ENCODE data around the gene TSKS. TPM values are rescaled to one million over a fixed set of nuclear protein-coding genes. Genes with fewer than 3 reads are reported as not detected.

Gene TSKS
- total and polyA plus RNA-seq, 2 of the 13 experiments (the other 11 are each of a cell fraction or from before 2014, with no cell fraction given): 0.03 TPM; not detected in 1

- BruUV-seq (replicated peaks): no TSS peak
- no peak overlapping the region for H3K4me2 ChIP-seq (ENCODE audit: low read depth, low read length)
- POLR2A ChIA-PET: no interaction called here
- CTCF ChIA-PET (ENCODE audit: low intra/inter-chr PET ratio, low total read pairs): no interaction called here
- DNase-seq (ENCODE audit: low spot score): no peak
- H2AFZ ChIP-seq (ENCODE audit: low read length): no peak overlapping the region
- no peak overlapping the region for H3K27ac ChIP-seq (ENCODE audit: extremely low read length, insufficient read depth, low read length)
- WGBS (ENCODE audit: low lambda C conversion rate): 100% methylated on average over 6 of the region's 6 CpGs
- no peak overlapping the region for H3K9ac ChIP-seq (ENCODE audit: insufficient read depth, low read depth, low read length)
- no peaks in the 10 kb centered on the region for H3K4me1 ChIP-seq (ENCODE audit: insufficient read depth, low read length)
- H4K20me1 ChIP-seq (ENCODE audit: insufficient read depth, low read length): no peaks in the 10 kb centered on the region
- in situ Hi-C loops (cut with HindIII; ENCODE audit: extremely low pct_ligation_motif_present, low pct_unique_long_range_greater_than_20kb): no loop called here
- TF ChIP-seq MYNN (CRISPR knock-in tag; IDR thresholded peaks at IDR 0.05; ENCODE audit: low read depth) (no peak), ZNF414 (CRISPR knock-in tag; IDR thresholded peaks at IDR 0.05) (no peak), IRX3 (CRISPR knock-in tag; IDR thresholded peaks at IDR 0.05; ENCODE audit: borderline replicate concordance, low read depth) (no peak), MLXIP (CRISPR knock-in tag; IDR thresholded peaks at IDR 0.05; ENCODE audit: borderline replicate concordance) (no peak), THAP7 (CRISPR knock-in tag; IDR thresholded peaks at IDR 0.05) (no peak), CHD4 (IDR thresholded peaks at IDR 0.05; ENCODE audit: borderline replicate concordance, low read length) (no peak)
- ATAC-seq: no peak
- no peaks in the 10 kb centered on the region for H3K79me2 ChIP-seq (ENCODE audit: insufficient read depth, low read length)
- peaks cover 20 to 53% of the 10 kb centered on the region in 2 experiments; a peak in 4 of 5 replicates for H3K36me3 ChIP-seq (replicated peaks in 1 of 2; ENCODE audit: control insufficient read depth in 1 of 2, insufficient read depth in 2 of 2, low read length in 2 of 2)
- intact Hi-C loops (cut with micrococcal nuclease; ENCODE audit: unreplicated experiment): no loop called here
- H3K4me3 ChIP-seq (replicated peaks in 1 of 3; ENCODE audit: insufficient read depth in 1 of 3, low read depth in 2 of 3, low read length in 3 of 3): no peak overlapping the region
- H3K9me3 ChIP-seq (ENCODE audit: low read length): no peaks in the 10 kb centered on the region
- no peaks in the 10 kb centered on the region for H3K27me3 ChIP-seq (ENCODE audit: control insufficient read depth in 1 of 2, insufficient read depth in 2 of 2, low read length in 2 of 2)
- FAIRE-seq: no peak
Measured at GRCh38 chr19:49793561-49793840, 30.4 kb upstream of the TSKS start.
